Measurements from ENCODE around the gene SH3BP2.

The SH3BP2 gene

DNA sequence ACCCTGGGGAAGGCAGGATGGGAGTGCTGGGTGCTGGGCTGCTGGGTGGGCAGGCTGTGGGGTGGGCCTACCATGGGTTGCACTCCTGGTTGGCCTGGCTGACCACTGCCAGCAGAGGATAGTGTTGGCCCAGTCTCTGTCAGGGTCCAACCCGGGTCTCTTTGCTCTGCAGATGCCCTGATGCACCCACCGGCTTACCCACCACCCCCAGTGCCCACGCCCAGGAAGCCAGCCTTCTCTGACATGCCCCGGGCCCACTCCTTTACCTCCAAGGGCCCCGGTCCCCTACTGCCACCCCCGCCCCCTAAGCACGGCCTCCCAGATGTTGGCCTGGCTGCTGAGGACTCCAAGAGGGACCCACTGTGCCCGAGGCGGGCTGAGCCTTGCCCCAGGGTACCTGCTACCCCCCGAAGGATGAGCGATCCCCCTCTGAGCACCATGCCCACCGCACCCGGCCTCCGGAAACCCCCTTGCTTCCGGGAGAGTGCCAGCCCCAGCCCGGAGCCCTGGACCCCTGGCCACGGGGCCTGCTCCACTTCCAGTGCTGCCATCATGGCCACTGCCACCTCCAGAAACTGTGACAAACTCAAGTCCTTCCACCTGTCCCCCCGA lies 36.5 kb downstream of the SH3BP2 start:
- Histone ChIP-seq H3K4me3 (no peak overlapping the region), H3K36me3 (ENCODE audit: insufficient read depth, low read length) (peaks cover 34% of the 10 kb centered on the region; the same call in 1 of the 2 replicates), H3K9ac (ENCODE audit: insufficient read length) (no peak overlapping the region), H3K27ac (no peak overlapping the region), H3K9me3 (ENCODE audit: low read depth, low read length) (no peaks in the 10 kb centered on the region)
- TF ChIP-seq POLR2AphosphoS5 (IDR thresholded peaks at IDR 0.05; ENCODE audit: borderline replicate concordance, low read depth, low read length) (no peak), EZH2 (IDR thresholded peaks at IDR 0.05) (no peak)
- DNase-seq (ENCODE audit: low read depth, low spot score) = no peak

DNA sequence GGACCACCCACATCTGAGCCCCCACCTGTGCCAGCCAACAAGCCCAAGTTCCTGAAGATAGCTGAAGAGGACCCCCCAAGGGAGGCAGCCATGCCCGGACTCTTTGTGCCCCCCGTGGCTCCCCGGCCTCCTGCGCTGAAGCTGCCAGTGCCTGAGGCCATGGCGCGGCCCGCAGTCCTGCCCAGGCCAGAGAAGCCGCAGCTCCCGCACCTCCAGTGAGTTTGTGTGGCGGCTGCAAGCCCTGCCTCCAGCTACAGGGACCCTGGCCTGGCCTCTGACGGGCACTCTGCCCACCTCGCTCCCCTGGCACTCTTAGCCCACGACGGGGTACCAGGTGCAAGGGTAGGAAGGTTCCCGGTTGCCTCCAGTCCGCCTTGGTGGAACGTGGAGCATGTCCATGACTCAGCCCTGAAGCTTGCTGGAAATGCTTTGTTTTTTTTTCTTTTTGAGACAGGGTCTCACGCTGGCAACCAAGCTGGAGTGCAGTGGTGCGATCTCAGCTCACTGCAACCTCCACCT lies 37.1 kb downstream of the SH3BP2 start:
- Histone ChIP-seq H3K36me3 (ENCODE audit: insufficient read depth, low read length) (peaks cover 28% of the 10 kb centered on the region; the same call in 1 of the 2 replicates), H3K9me3 (ENCODE audit: low read depth, low read length) (no peaks in the 10 kb centered on the region), H3K4me3 (no peak overlapping the region), H3K9ac (ENCODE audit: insufficient read length) (no peak overlapping the region), H3K27ac (no peak overlapping the region)
- no peak for DNase-seq (ENCODE audit: low read depth, low spot score)
- TF ChIP-seq EZH2 (IDR thresholded peaks at IDR 0.05) (no peak), FOXP2 (optimal IDR thresholded peaks at IDR 0.05; ENCODE audit: control extremely low read depth, extremely low read length, insufficient read depth) (no peak)

DNA sequence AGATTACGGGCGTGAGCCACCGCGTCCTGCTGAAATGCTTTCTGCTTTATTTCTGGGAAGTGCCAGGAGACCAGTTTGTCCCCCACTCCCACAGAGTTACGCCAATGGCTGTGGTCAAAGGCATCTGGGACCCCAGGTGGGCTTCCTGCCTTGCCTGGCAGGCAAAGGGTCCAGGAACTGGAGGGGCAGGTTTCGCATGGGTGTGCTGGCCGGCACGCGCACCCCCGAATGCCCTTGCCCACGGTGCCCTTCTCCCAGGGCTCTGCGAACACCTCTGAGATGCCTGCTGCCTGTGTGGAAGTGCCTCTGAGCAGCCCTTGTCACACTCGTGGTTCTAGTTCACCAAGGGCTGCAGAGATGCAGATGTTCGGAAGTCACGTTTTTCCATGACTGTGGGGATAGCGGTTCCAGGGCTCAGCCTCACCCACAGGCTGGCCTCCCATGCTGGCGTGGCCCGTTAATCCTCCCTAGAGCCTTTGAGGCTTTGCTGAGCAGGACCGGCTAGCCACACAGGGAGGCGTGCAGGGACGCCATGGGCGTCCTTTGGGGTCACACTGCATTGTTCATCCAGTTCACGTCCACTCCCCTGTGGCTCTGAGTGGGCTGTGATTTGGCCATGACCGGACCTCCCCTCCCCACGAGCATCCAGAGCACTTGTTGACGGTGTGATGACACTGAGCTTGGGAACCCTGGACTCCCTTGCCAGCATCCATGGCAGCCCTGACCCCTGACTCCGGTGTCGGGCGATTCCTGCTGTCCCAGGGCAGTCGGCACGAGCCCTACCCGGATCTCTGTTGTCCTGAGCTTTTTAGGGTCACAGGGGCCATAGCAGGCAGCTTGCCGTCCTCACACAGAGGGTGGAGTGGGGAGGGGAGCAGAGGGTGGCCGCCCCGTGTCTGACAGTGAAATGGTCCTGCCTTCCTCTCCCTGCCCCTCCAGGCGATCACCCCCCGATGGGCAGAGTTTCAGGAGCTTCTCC lies 38.0 kb downstream of the SH3BP2 start:
- no peak for DNase-seq (ENCODE audit: low read depth, low spot score)
- H3K9me3 ChIP-seq (ENCODE audit: low read depth, low read length) = no peaks in the 10 kb centered on the region
- H3K9ac ChIP-seq (ENCODE audit: insufficient read length) = no peak overlapping the region
- H3K27ac ChIP-seq = no peak overlapping the region
- TF ChIP-seq FOXP2 (optimal IDR thresholded peaks at IDR 0.05; ENCODE audit: control extremely low read depth, extremely low read length, insufficient read depth) (no peak), EZH2 (IDR thresholded peaks at IDR 0.05) (no peak), POLR2AphosphoS5 (IDR thresholded peaks at IDR 0.05; ENCODE audit: borderline replicate concordance, low read depth, low read length) (no peak)
- no peak overlapping the region for H3K4me3 ChIP-seq
- peaks cover 22% of the 10 kb centered on the region; the same call in 1 of the 2 replicates for H3K36me3 ChIP-seq (ENCODE audit: insufficient read depth, low read length)

GRCh38 chr4:2831611-2832308 lies 38.9 kb downstream of the SH3BP2 start:
- Histone ChIP-seq H3K9ac (ENCODE audit: insufficient read length) (no peak overlapping the region), H3K27ac (no peak overlapping the region), H3K9me3 (ENCODE audit: low read depth, low read length) (no peaks in the 10 kb centered on the region), H3K36me3 (ENCODE audit: insufficient read depth, low read length) (peaks cover 22% of the 10 kb centered on the region; the same call in 1 of the 2 replicates), H3K4me3 (no peak overlapping the region)
- no peak for DNase-seq (ENCODE audit: low read depth, low spot score)
- TF ChIP-seq EZH2 (IDR thresholded peaks at IDR 0.05) = no peak
- no peak for TF ChIP-seq POLR2AphosphoS5 (IDR thresholded peaks at IDR 0.05; ENCODE audit: borderline replicate concordance, low read depth, low read length)
- TF ChIP-seq FOXP2 (optimal IDR thresholded peaks at IDR 0.05; ENCODE audit: control extremely low read depth, extremely low read length, insufficient read depth) = no peak

DNA sequence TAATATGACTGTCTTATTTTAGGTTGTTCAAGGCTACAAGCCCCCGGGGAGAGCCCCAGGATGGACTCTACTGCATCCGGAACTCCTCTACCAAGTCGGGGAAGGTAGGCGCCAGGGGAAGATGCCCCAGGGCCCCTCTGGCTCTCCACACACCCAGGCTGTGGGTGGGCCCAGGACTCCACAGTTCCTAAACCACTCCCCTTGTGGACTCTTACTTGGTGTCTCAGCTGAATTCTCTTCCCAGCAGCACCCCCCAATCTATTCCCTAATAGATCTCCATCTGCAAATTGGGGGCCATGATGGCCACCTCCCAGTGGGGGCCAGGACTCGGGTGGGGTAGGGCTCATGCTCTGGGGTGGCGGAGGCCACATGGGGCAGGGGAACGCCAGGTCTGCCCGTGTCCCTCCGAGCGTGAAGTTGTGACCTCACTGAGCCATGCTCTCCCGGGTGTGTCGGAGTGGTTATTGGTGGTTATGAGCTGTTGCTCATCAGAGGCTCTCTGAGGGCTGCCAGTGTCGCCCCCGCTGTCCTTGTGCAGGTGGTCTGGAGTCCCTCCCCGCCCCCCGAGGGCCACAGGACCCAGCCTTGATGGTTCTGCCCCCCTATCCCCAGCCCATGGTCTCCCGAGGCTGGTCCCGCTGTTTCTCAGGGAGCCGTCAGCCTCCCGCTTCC lies 39.6 kb downstream of the SH3BP2 start:
- no peak for DNase-seq (ENCODE audit: low read depth, low spot score)
- no peak for TF ChIP-seq POLR2AphosphoS5 (IDR thresholded peaks at IDR 0.05; ENCODE audit: borderline replicate concordance, low read depth, low read length)
- no peak for TF ChIP-seq FOXP2 (optimal IDR thresholded peaks at IDR 0.05; ENCODE audit: control extremely low read depth, extremely low read length, insufficient read depth)
- no peak for TF ChIP-seq EZH2 (IDR thresholded peaks at IDR 0.05)
- peaks cover 22% of the 10 kb centered on the region; the same call in 1 of the 2 replicates for H3K36me3 ChIP-seq (ENCODE audit: insufficient read depth, low read length)
- no peak overlapping the region for H3K27ac ChIP-seq
- no peak overlapping the region for H3K9ac ChIP-seq (ENCODE audit: insufficient read length)
- no peak overlapping the region for H3K4me3 ChIP-seq
- no peaks in the 10 kb centered on the region for H3K9me3 ChIP-seq (ENCODE audit: low read depth, low read length)

DNA sequence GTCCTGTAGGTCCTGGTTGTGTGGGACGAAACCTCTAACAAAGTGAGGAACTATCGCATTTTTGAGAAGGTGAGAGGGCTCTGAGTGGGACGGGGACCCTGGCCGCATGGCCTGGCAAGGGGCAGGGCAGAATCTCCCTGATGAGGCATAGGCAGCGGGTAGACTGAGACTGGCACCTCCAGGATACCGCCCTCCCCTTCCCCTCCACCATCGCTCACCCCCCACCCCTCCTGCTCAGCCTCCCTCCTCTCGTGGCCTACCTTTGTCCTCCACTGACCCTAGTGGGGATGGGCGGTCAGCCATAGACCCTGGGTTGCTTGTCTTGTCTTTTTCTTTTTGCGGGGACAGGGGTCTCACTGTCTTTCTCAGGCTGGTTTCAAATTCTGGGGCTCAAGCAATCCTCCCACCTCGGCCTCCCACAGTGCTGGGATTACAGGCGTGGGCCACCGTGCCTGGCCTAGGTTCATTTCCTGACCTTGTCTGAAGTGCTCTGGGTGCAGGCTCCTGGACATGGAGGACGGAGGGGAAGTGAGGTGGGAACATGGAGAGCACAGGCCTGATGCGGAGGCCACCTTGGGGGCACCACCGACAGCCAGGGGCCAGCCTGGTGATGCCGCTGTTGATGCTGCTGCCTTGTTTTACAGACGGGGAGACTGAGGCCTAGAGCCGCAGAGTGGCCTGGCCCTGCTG lies 40.2 kb downstream of the SH3BP2 start:
- Histone ChIP-seq H3K27ac (no peak overlapping the region), H3K9ac (ENCODE audit: insufficient read length) (no peak overlapping the region), H3K36me3 (ENCODE audit: insufficient read depth, low read length) (peaks cover 22% of the 10 kb centered on the region; the same call in 1 of the 2 replicates), H3K4me3 (no peak overlapping the region), H3K9me3 (ENCODE audit: low read depth, low read length) (no peaks in the 10 kb centered on the region)
- no peak for TF ChIP-seq POLR2AphosphoS5 (IDR thresholded peaks at IDR 0.05; ENCODE audit: borderline replicate concordance, low read depth, low read length)
- TF ChIP-seq EZH2 (IDR thresholded peaks at IDR 0.05) = no peak
- TF ChIP-seq FOXP2 (optimal IDR thresholded peaks at IDR 0.05; ENCODE audit: control extremely low read depth, extremely low read length, insufficient read depth) = no peak
- no peak for DNase-seq (ENCODE audit: low read depth, low spot score)

DNA sequence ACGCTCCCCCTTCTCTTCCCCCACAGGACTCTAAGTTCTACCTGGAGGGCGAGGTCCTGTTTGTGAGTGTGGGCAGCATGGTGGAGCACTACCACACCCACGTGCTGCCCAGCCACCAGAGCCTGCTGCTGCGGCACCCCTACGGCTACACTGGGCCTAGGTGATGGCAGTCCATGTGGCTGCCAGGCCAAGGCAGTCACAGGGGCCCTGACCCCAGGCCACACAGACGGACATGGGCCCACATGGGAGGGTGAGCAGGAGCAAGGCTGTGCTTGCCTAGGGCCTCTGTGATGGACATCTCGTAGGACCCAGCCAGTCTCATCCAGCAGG lies 40.8 kb downstream of the SH3BP2 start:
- Histone ChIP-seq H3K27ac (no peak overlapping the region), H3K4me3 (no peak overlapping the region), H3K9me3 (ENCODE audit: low read depth, low read length) (no peaks in the 10 kb centered on the region), H3K36me3 (ENCODE audit: insufficient read depth, low read length) (peaks cover 22% of the 10 kb centered on the region; the same call in 1 of the 2 replicates), H3K9ac (ENCODE audit: insufficient read length) (no peak overlapping the region)
- no peak for TF ChIP-seq FOXP2 (optimal IDR thresholded peaks at IDR 0.05; ENCODE audit: control extremely low read depth, extremely low read length, insufficient read depth)
- TF ChIP-seq EZH2 (IDR thresholded peaks at IDR 0.05) = no peak
- TF ChIP-seq POLR2AphosphoS5 (IDR thresholded peaks at IDR 0.05; ENCODE audit: borderline replicate concordance, low read depth, low read length) = no peak
- no peak for DNase-seq (ENCODE audit: low read depth, low spot score)
